GM21390 (cell line): ENCODE results near the gene ABHD16B.

ENCODE experiments used
- ATAC-seq: cut with Tn5 transposase; IDR thresholded peaks from one replicate; pipeline ENCODE4 v1.9.1; 2021; ENCODE audit not compliant: unreplicated experiment

The ABHD16B gene

GRCh38 chr20:63894358-63895201, 33.3 kb downstream of the ABHD16B start, which contains the start of gene DNAJC5:
TSS of gene DNAJC5 (plus strand) at chr20:63895126. CDS start at chr20:63928346, 33,220 bp downstream.
- peak; percentile 71 for ATAC-seq

GRCh38 chr20:63895202-63895951, 34.1 kb downstream of the ABHD16B start:
- ATAC-seq, result peak; percentile 7

GRCh38 chr20:63895952-63896263, 34.6 kb downstream of the ABHD16B start:
- ATAC-seq, result no peak

GRCh38 chr20:63896264-63897105, 35.2 kb downstream of the ABHD16B start:
- ATAC-seq, result no peak

GRCh38 chr20:63897978-63898561, 36.8 kb downstream of the ABHD16B start:
- ATAC-seq, result no peak

- ATAC-seq, result no peak
Measured at GRCh38 chr20:63898882-63899558, 37.7 kb downstream of the ABHD16B start.

GRCh38 chr20:63900413-63900812, 39.1 kb downstream of the ABHD16B start:
- no peak for ATAC-seq

- ATAC-seq, result no peak
Measured at GRCh38 chr20:63903796-63904561, 42.7 kb downstream of the ABHD16B start.

GRCh38 chr20:63908008-63908682, 46.8 kb downstream of the ABHD16B start:
- no peak for ATAC-seq

GRCh38 chr20:63911176-63911575, 49.9 kb downstream of the ABHD16B start:
- no peak for ATAC-seq
